ENCODE measurements around the gene UBE2L3.
"Not testable (repeated sequence)": the region's sequence is repeated elsewhere in the genome, so short reads cannot be mapped to it uniquely, and the experiment has no call there.

The UBE2L3 gene

GRCh38 chr22:21549558-21549957, 18.0 kb upstream of the UBE2L3 start:
- not testable (repeated sequence) for H4K20me1 ChIP-seq (ENCODE audit: insufficient read depth, low read length); H3K9me2 ChIP-seq (replicated peaks; ENCODE audit: insufficient read depth, low read length); H3K4me1 ChIP-seq (ENCODE audit: low read length); H3K79me2 ChIP-seq (ENCODE audit: low read length); H3K4me2 ChIP-seq (ENCODE audit: low read depth, low read length); H3K36me3 ChIP-seq (replicated peaks; ENCODE audit: insufficient read depth, low read length); H2AFZ ChIP-seq (ENCODE audit: low read length); H3K4me3 ChIP-seq (ENCODE audit: low read length); H3K27ac ChIP-seq (ENCODE audit: low read length); H3K27me3 ChIP-seq (replicated peaks; ENCODE audit: insufficient read depth, low read length); H3F3A ChIP-seq (ENCODE audit: insufficient read depth, low read length); DNase-seq; H3K9me3 ChIP-seq (replicated peaks; ENCODE audit: insufficient read depth, low read length); H3K9ac ChIP-seq (ENCODE audit: low read length)

- H3K9me2 ChIP-seq (replicated peaks; ENCODE audit: insufficient read depth, low read length); H3K4me2 ChIP-seq (ENCODE audit: low read depth, low read length); H3F3A ChIP-seq (ENCODE audit: insufficient read depth, low read length); DNase-seq; H3K4me1 ChIP-seq (ENCODE audit: low read length); H3K27ac ChIP-seq (ENCODE audit: low read length); H3K79me2 ChIP-seq (ENCODE audit: low read length); H3K4me3 ChIP-seq (ENCODE audit: low read length); H3K9me3 ChIP-seq (replicated peaks; ENCODE audit: insufficient read depth, low read length); H2AFZ ChIP-seq (ENCODE audit: low read length); H4K20me1 ChIP-seq (ENCODE audit: insufficient read depth, low read length); H3K27me3 ChIP-seq (replicated peaks; ENCODE audit: insufficient read depth, low read length); H3K36me3 ChIP-seq (replicated peaks; ENCODE audit: insufficient read depth, low read length); H3K9ac ChIP-seq (ENCODE audit: low read length): not testable (repeated sequence)
These were observed 17.4 kb upstream of the UBE2L3 start for GRCh38 chr22:21550008-21550677.

- H3K9ac ChIP-seq (ENCODE audit: low read length); H3K79me2 ChIP-seq (ENCODE audit: low read length); H3F3A ChIP-seq (ENCODE audit: insufficient read depth, low read length); H3K9me2 ChIP-seq (replicated peaks; ENCODE audit: insufficient read depth, low read length); H3K27ac ChIP-seq (ENCODE audit: low read length); H3K36me3 ChIP-seq (replicated peaks; ENCODE audit: insufficient read depth, low read length); H3K9me3 ChIP-seq (replicated peaks; ENCODE audit: insufficient read depth, low read length); H3K4me2 ChIP-seq (ENCODE audit: low read depth, low read length); H3K27me3 ChIP-seq (replicated peaks; ENCODE audit: insufficient read depth, low read length); DNase-seq; H2AFZ ChIP-seq (ENCODE audit: low read length); H4K20me1 ChIP-seq (ENCODE audit: insufficient read depth, low read length); H3K4me3 ChIP-seq (ENCODE audit: low read length); H3K4me1 ChIP-seq (ENCODE audit: low read length): not testable (repeated sequence)
These were observed 16.9 kb upstream of the UBE2L3 start for GRCh38 chr22:21550678-21551047.

GRCh38 chr22:21551361-21551760, 16.2 kb upstream of the UBE2L3 start, which contains the start of gene RIMBP3C:
Gene RIMBP3C (minus strand): TSS chr22:21551461. CDS start chr22:21550976, 485 bp downstream.
- not testable (repeated sequence) for H3K4me3 ChIP-seq (ENCODE audit: low read length); H3K9me3 ChIP-seq (replicated peaks; ENCODE audit: insufficient read depth, low read length); DNase-seq; H4K20me1 ChIP-seq (ENCODE audit: insufficient read depth, low read length); H2AFZ ChIP-seq (ENCODE audit: low read length); H3K79me2 ChIP-seq (ENCODE audit: low read length); H3K4me1 ChIP-seq (ENCODE audit: low read length); H3K9me2 ChIP-seq (replicated peaks; ENCODE audit: insufficient read depth, low read length); H3K9ac ChIP-seq (ENCODE audit: low read length); H3K27me3 ChIP-seq (replicated peaks; ENCODE audit: insufficient read depth, low read length); H3K4me2 ChIP-seq (ENCODE audit: low read depth, low read length); H3F3A ChIP-seq (ENCODE audit: insufficient read depth, low read length); H3K27ac ChIP-seq (ENCODE audit: low read length); H3K36me3 ChIP-seq (replicated peaks; ENCODE audit: insufficient read depth, low read length)

GRCh38 chr22:21559345-21560125, 8.0 kb upstream of the UBE2L3 start:
- H3K27ac ChIP-seq (ENCODE audit: low read length); H2AFZ ChIP-seq (ENCODE audit: low read length); H3K4me3 ChIP-seq (ENCODE audit: low read length); H3K9me3 ChIP-seq (replicated peaks; ENCODE audit: insufficient read depth, low read length); H3F3A ChIP-seq (ENCODE audit: insufficient read depth, low read length); DNase-seq; H3K9ac ChIP-seq (ENCODE audit: low read length); H3K4me1 ChIP-seq (ENCODE audit: low read length); H3K9me2 ChIP-seq (replicated peaks; ENCODE audit: insufficient read depth, low read length); H3K4me2 ChIP-seq (ENCODE audit: low read depth, low read length); H3K79me2 ChIP-seq (ENCODE audit: low read length); H3K27me3 ChIP-seq (replicated peaks; ENCODE audit: insufficient read depth, low read length); H4K20me1 ChIP-seq (ENCODE audit: insufficient read depth, low read length); H3K36me3 ChIP-seq (replicated peaks; ENCODE audit: insufficient read depth, low read length): not testable (repeated sequence)

- H3K9me2 ChIP-seq (replicated peaks; ENCODE audit: insufficient read depth, low read length); H3K4me2 ChIP-seq (ENCODE audit: low read depth, low read length); H3K79me2 ChIP-seq (ENCODE audit: low read length); H2AFZ ChIP-seq (ENCODE audit: low read length); H3F3A ChIP-seq (ENCODE audit: insufficient read depth, low read length); H3K27ac ChIP-seq (ENCODE audit: low read length); H3K27me3 ChIP-seq (replicated peaks; ENCODE audit: insufficient read depth, low read length); H3K9ac ChIP-seq (ENCODE audit: low read length); H3K4me3 ChIP-seq (ENCODE audit: low read length); H3K9me3 ChIP-seq (replicated peaks; ENCODE audit: insufficient read depth, low read length); DNase-seq; H3K36me3 ChIP-seq (replicated peaks; ENCODE audit: insufficient read depth, low read length); H3K4me1 ChIP-seq (ENCODE audit: low read length); H4K20me1 ChIP-seq (ENCODE audit: insufficient read depth, low read length): not testable (repeated sequence)
These were observed 6.9 kb upstream of the UBE2L3 start for GRCh38 chr22:21560657-21561056.

Measured in MM.1S (cell line).